Panc1 (cell line): ENCODE measurements around the gene LIMK1. TPM values are rescaled to one million over a fixed set of nuclear protein-coding genes. Genes with fewer than 3 reads are reported as not detected.
A peak's percentile ranks its signal among the peaks of the same experiment; 100 is the strongest.

ENCODE experiments used
- ATAC-seq: fragments of 200-7000 bp; cut with Tn5 transposase; 2 replicates; pipeline ENCODE4 v1.9.1; 2020; ENCODE audit warnings: mild to moderate bottlenecking, moderate library complexity
- BruUV-seq: library from RNA; stranded (reverse); fragments of 400-500 nt; replicated peaks from 2 replicates; lab custom pipeline; 2021; lab: Mats Ljungman, UMichigan
- CTCF ChIA-PET: fragments of 300-600 bp; sonication (Branson Sonifier 250); formaldehyde crosslinking; loops from one replicate; lab custom pipeline; 2022; ENCODE audit warnings: antibody characterized with exemption; lab: Charles Lee
- POLR2A ChIA-PET: fragments of 300-600 bp; sonication (Branson Sonifier 250); formaldehyde crosslinking; loops from one replicate; lab custom pipeline; 2022; ENCODE audit warnings: antibody characterized with exemption; lab: Charles Lee
- DNase-seq: peaks from one replicate; pipeline ENCODE4 v3.0.0-alpha.2; 2010; ENCODE audit warnings: low read depth, low spot score
- H3K27ac ChIP-seq: 2 replicates; pipeline ENCODE4 v1.5.1; 2011; ENCODE audit warnings: mild to moderate bottlenecking, low read length, inconsistent platforms
- H3K27me3 ChIP-seq: fragments of 200-500 bp; sonication (Bioruptor generic); 2 replicates; pipeline ENCODE4 v1.6.0; 2014; ENCODE audit warnings: low read length, inconsistent platforms; ENCODE audit not compliant: control insufficient read depth, insufficient read depth
- H3K36me3 ChIP-seq: fragments of 200-500 bp; sonication (Bioruptor generic); 2 replicates; pipeline ENCODE4 v1.5.1; 2014; ENCODE audit warnings: inconsistent platforms, mild to moderate bottlenecking, low read length, moderate library complexity; ENCODE audit not compliant: control insufficient read depth, insufficient read depth
- H3K4me1 ChIP-seq: 2 replicates; pipeline ENCODE4 v1.5.1; 2011; ENCODE audit warnings: inconsistent platforms, mild to moderate bottlenecking, low read length, moderate library complexity; ENCODE audit not compliant: control insufficient read depth, insufficient read depth
- H3K4me3 ChIP-seq, 2 experiments: 2 replicates each; pipeline ENCODE4 v1.5.1; 2011 to 2012; ENCODE audit warnings: low read depth in 2 of 2, low read length in 2 of 2, mild to moderate bottlenecking in 2 of 2, inconsistent platforms in 1 of 2, moderate library complexity in 1 of 2
- H3K9me3 ChIP-seq: fragments of 200-500 bp; sonication (Bioruptor generic); 2 replicates; pipeline ENCODE4 v1.5.1; 2014; ENCODE audit warnings: low read depth, mild to moderate bottlenecking, inconsistent platforms, low read length, moderate library complexity; ENCODE audit not compliant: control insufficient read depth, insufficient read depth
- CTCF ChIP-seq: fragments of 450-650 bp; IDR thresholded peaks from 2 replicates; pipeline ENCODE4 v1.5.1; 2017; ENCODE audit warnings: mild to moderate bottlenecking
- POLR2AphosphoS5 ChIP-seq: IDR thresholded peaks from 2 replicates; pipeline ENCODE4 v1.6.1; 2012; ENCODE audit warnings: mild to moderate bottlenecking, low read depth, low read length, moderate library complexity
- SIN3A ChIP-seq: IDR thresholded peaks from 2 replicates; pipeline ENCODE4 v1.6.1; 2012; ENCODE audit warnings: low read depth, mild to moderate bottlenecking, low read length, moderate library complexity, borderline replicate concordance; ENCODE audit not compliant: insufficient read depth
- TCF7L2 ChIP-seq: IDR thresholded peaks from 2 replicates; pipeline ENCODE4 v1.6.1; 2011; ENCODE audit warnings: mild to moderate bottlenecking, low read depth, low read length, inconsistent platforms
- in situ Hi-C: cut with HindIII; loops from 2 replicates; pipeline ENCODE4 v1.10.0; 2016; ENCODE audit warnings: low sequenced_read_pairs, low pct_unique_long_range_greater_than_20kb
- intact Hi-C: fragments of 100-400 bp; cut with micrococcal nuclease; formaldehyde crosslinking; loops from one replicate; pipeline ENCODE4 v1.10.0; 2022; ENCODE audit not compliant: unreplicated experiment
- total RNA-seq: library from RNA; stranded (reverse); gene quantifications from one replicate; pipeline ENCODE4 v1.2.1, GENCODE V29; 2021; ENCODE audit not compliant: unreplicated experiment
- TF ChIP-seq, protein P1 (sequence below), 2 experiments: IDR thresholded peaks; 2 replicates each; pipeline ENCODE4 v1.6.1; 2011 to 2012; ENCODE audit warnings: low read depth in 2 of 2, control low read depth in 1 of 2, low read length in 1 of 2, mild to moderate bottlenecking in 1 of 2, moderate library complexity in 1 of 2; ENCODE audit not compliant: insufficient read depth in 1 of 2

The LIMK1 gene
- total RNA-seq, 1 experiment from 2014 or later: 59.6 TPM

DNA sequence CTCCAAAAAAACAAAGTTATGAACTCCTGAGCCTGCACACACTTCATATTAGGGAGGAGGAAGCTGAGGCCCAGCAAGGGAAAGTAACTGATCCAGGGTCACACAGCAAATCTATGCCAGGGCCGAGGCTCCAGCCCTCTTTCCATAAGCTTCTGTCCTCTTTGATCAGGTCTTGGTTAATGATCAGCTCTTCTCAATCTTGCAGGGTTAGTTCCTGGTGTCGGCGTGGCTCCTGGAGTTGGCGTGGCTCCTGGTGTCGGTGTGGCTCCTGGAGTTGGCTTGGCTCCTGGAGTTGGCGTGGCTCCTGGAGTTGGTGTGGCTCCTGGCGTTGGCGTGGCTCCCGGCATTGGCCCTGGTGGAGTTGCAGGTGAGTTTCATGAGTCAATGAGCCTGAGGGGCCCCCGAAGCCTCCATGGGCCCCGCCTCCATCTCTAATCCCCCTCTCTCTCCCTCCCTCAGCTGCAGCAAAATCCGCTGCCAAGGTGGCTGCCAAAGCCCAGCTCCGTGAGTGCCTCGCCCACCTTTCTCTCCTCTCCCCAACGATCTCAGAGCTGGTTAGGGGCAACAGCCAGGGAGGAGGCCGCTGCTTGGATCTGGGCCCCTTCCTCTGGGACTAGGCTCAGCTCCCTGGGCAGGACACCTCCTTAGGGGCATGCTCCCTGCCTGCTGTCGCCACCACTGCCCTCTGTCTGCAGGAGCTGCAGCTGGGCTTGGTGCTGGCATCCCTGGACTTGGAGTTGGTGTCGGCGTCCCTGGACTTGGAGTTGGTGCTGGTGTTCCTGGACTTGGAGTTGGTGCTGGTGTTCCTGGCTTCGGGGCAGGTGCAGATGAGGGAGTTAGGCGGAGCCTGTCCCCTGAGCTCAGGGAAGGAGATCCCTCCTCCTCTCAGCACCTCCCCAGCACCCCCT, 23.7 kb upstream of the LIMK1 start:
- ChIA-PET POLR2A (no interaction called here), CTCF (interaction anchor here (1.0 kb wide), 1 partner anchor 34 kb away, joined by 5 read pairs; no protein-coding TSS in a partner anchor)
- BruUV-seq: no TSS peak
- ATAC-seq (peak; percentile 63), DNase-seq (no peak)
- TF ChIP-seq CTCF (no peak), SIN3A (no peak), POLR2AphosphoS5 (no peak), TCF7L2 (no peak)
- TF ChIP-seq, protein P1, sequence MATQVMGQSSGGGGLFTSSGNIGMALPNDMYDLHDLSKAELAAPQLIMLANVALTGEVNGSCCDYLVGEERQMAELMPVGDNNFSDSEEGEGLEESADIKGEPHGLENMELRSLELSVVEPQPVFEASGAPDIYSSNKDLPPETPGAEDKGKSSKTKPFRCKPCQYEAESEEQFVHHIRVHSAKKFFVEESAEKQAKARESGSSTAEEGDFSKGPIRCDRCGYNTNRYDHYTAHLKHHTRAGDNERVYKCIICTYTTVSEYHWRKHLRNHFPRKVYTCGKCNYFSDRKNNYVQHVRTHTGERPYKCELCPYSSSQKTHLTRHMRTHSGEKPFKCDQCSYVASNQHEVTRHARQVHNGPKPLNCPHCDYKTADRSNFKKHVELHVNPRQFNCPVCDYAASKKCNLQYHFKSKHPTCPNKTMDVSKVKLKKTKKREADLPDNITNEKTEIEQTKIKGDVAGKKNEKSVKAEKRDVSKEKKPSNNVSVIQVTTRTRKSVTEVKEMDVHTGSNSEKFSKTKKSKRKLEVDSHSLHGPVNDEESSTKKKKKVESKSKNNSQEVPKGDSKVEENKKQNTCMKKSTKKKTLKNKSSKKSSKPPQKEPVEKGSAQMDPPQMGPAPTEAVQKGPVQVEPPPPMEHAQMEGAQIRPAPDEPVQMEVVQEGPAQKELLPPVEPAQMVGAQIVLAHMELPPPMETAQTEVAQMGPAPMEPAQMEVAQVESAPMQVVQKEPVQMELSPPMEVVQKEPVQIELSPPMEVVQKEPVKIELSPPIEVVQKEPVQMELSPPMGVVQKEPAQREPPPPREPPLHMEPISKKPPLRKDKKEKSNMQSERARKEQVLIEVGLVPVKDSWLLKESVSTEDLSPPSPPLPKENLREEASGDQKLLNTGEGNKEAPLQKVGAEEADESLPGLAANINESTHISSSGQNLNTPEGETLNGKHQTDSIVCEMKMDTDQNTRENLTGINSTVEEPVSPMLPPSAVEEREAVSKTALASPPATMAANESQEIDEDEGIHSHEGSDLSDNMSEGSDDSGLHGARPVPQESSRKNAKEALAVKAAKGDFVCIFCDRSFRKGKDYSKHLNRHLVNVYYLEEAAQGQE (IDR thresholded peaks at IDR 0.05; ENCODE audit: insufficient read depth in 1 of 2, low read depth in 2 of 2, low read length in 1 of 2): no peak
- intact Hi-C loops (loop anchor here (10.0 kb wide), 1 partner anchor 145 kb away; no protein-coding TSS in a partner anchor), in situ Hi-C loops (no loop called here)
- Histone ChIP-seq H3K36me3 (no peaks in the 10 kb centered on the region), H3K27ac (no peak overlapping the region), H3K9me3 (no peaks in the 10 kb centered on the region), H3K4me1 (peaks cover 10% of the 10 kb centered on the region; the same call in 1 of the 2 replicates), H3K4me3 (no peak overlapping the region), H3K27me3 (no peaks in the 10 kb centered on the region)

DNA sequence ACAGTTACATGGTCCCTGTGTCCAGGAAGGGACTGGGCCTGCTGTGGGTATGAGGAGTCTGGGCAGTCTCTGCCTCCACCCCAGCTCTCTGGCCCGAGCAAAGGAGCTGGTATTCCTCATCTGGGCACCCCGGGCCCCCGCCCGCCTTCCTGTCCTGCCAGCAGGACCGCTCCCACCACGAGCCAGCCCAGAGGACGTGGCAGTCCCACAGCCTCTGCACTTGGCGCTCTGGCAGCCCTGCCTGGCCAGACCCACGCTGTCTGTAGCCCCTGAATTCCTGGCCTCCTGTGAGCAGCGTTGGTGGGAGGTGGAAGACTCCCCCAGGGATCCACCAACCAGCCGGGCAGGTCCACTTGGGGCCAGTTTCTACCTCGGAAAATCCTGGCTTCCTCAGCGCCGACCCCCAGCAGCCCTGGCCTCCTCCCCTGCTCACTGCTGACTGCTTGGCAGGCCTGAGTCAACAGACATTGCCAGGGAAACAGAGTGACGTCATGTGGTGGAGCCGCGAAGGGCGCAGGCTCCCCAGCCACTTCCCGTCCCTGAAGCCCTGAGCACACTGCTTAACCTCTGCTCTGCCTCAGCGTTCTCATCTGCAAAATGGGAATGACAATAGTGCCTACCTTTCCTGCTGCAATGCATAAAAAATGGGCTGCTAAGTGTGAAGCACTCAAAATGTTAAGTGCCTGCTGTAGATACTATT, 21.6 kb upstream of the LIMK1 start:
- H3K4me1 ChIP-seq: peaks cover 10% of the 10 kb centered on the region; the same call in 1 of the 2 replicates
- DNase-seq (peak; percentile 64), ATAC-seq (peak; percentile 88)
- peak overlapping the region; percentile 37; the same call in 1 of the 2 replicates for H3K27ac ChIP-seq
- peak overlapping the region in 1 of 2 experiments; percentile 23; a peak in 1 of 4 replicates for H3K4me3 ChIP-seq
- TF ChIP-seq CTCF (no peak), POLR2AphosphoS5 (no peak)
- no peaks in the 10 kb centered on the region for H3K27me3 ChIP-seq
- intact Hi-C loops (loop anchor here (10.0 kb wide), 1 partner anchor 143 kb away; no protein-coding TSS in a partner anchor), in situ Hi-C loops (no loop called here)
- no TSS peak for BruUV-seq
- no peaks in the 10 kb centered on the region for H3K9me3 ChIP-seq
- no peaks in the 10 kb centered on the region for H3K36me3 ChIP-seq
- ChIA-PET POLR2A (no interaction called here), CTCF (no interaction called here)
